ENCODE measurements around the gene MLX. TPM values are rescaled to one million over a fixed set of nuclear protein-coding genes. Genes with fewer than 3 reads are reported as not detected.

MLX gene
- total RNA-seq, 1 donor from 2014 or later, result 26.8 TPM

GRCh38 chr17:42578282-42578869 is 11.5 kb downstream of the MLX start:
- Mint-ChIP-seq H3K36me3 (ENCODE audit: insufficient read depth) (peaks cover 10% of the 10 kb centered on the region), H3K27me3 (no peaks in the 10 kb centered on the region), H3K27ac (peak overlapping the region; percentile 98), H3K4me1 (ENCODE audit: low read depth) (peaks cover 18% of the 10 kb centered on the region), H3K9me3 (ENCODE audit: low read depth) (no peaks in the 10 kb centered on the region), H3K4me3 (ENCODE audit: low read depth) (peak overlapping the region; percentile 96)
- TF ChIP-seq CTCF (IDR thresholded peaks at IDR 0.05; ENCODE audit: unreplicated experiment), result peak; percentile 77
- DNase-seq (ENCODE audit: low spot score, unreplicated experiment), result peak; percentile 72

GRCh38 chr17:42579794-42580551 is 13.1 kb downstream of the MLX start:
- no peak for TF ChIP-seq CTCF (IDR thresholded peaks at IDR 0.05; ENCODE audit: unreplicated experiment)
- Mint-ChIP-seq H3K27ac (no peak overlapping the region), H3K4me1 (ENCODE audit: low read depth) (peaks cover 18% of the 10 kb centered on the region), H3K36me3 (ENCODE audit: insufficient read depth) (peaks cover 10% of the 10 kb centered on the region), H3K27me3 (no peaks in the 10 kb centered on the region), H3K9me3 (ENCODE audit: low read depth) (no peaks in the 10 kb centered on the region), H3K4me3 (ENCODE audit: low read depth) (no peak overlapping the region)
- no peak for DNase-seq (ENCODE audit: low spot score, unreplicated experiment)

- Mint-ChIP-seq H3K4me1 (ENCODE audit: low read depth) (peaks cover 11% of the 10 kb centered on the region), H3K9me3 (ENCODE audit: low read depth) (no peaks in the 10 kb centered on the region), H3K36me3 (ENCODE audit: insufficient read depth) (peaks cover 9% of the 10 kb centered on the region)
These were observed 14.9 kb downstream of the MLX start for GRCh38 chr17:42581744-42582270.

DNA sequence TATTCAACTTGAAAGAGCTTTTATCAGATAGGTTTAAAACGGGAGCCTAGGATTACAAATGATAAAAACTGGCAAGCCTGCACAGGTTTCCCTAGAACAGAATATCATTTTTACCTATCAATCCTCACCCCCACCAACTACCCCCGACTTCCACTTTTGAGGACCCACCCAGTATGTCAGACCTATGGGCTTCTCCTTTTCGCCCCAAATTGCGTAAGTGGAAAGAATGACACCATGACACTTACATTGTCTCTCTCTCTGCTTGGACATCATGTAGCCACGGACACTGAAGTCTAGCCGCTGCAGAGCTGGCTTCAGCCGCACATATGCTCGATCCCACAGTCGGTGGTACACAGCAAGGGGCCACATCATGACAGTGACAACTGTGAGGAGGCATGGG is 18.0 kb downstream of the MLX start:
- DNase-seq (ENCODE audit: low spot score, unreplicated experiment), result no peak
- Mint-ChIP-seq H3K27ac (peak overlapping the region; percentile 52), H3K9me3 (ENCODE audit: low read depth) (no peaks in the 10 kb centered on the region), H3K4me1 (ENCODE audit: low read depth) (no peaks in the 10 kb centered on the region), H3K4me3 (ENCODE audit: low read depth) (no peak overlapping the region), H3K27me3 (no peaks in the 10 kb centered on the region), H3K36me3 (ENCODE audit: insufficient read depth) (peaks cover 16% of the 10 kb centered on the region)
- TF ChIP-seq CTCF (IDR thresholded peaks at IDR 0.05; ENCODE audit: unreplicated experiment), result no peak

More at GRCh38 chr17:42581744-42582270, 14.9 kb downstream of the MLX start:
- H3K4me3 Mint-ChIP-seq (ENCODE audit: low read depth), result no peak overlapping the region
- TF ChIP-seq CTCF (IDR thresholded peaks at IDR 0.05; ENCODE audit: unreplicated experiment), result no peak
- no peak for DNase-seq (ENCODE audit: low spot score, unreplicated experiment)
- H3K27me3 Mint-ChIP-seq, result no peaks in the 10 kb centered on the region
- H3K27ac Mint-ChIP-seq, result no peak overlapping the region

DNA sequence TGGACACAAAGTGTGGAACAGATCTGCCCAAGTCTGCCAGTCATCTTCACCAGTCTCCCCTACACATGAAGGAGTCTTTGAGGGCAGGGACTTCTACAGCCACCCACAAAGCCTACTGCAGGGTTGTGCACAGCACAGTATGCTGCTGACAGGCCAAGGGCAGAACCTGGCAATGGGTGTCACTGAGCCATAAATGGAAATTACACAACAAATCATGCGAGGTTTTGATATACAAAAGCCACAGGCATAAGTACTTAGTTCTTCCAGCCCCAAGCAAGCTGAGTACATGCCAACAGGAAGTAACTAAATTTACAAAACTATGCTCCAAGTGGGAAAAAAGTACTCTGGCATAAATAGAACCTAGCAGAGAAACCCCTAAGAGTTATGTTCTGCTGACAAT is 18.5 kb downstream of the MLX start:
- H3K4me3 Mint-ChIP-seq (ENCODE audit: low read depth), result no peak overlapping the region
- peaks cover 17% of the 10 kb centered on the region for H3K36me3 Mint-ChIP-seq (ENCODE audit: insufficient read depth)
- no peaks in the 10 kb centered on the region for H3K27me3 Mint-ChIP-seq
- DNase-seq (ENCODE audit: low spot score, unreplicated experiment), result no peak
- H3K9me3 Mint-ChIP-seq (ENCODE audit: low read depth), result no peaks in the 10 kb centered on the region
- H3K27ac Mint-ChIP-seq, result peak overlapping the region; percentile 52
- TF ChIP-seq CTCF (IDR thresholded peaks at IDR 0.05; ENCODE audit: unreplicated experiment), result no peak
- H3K4me1 Mint-ChIP-seq (ENCODE audit: low read depth), result no peaks in the 10 kb centered on the region

All from progenitor cell of endocrine pancreas (in vitro differentiated cells).